Activated CD4-positive, CD25-positive, alpha-beta regulatory T cell treated with anti-CD3 and anti-CD28 coated beads, Interleukin-2, amount 50 U/mL, for 72 hours (primary cell): ENCODE measurements around the gene PTPRN2.
"Not testable (repeated sequence)": the region's sequence is repeated elsewhere in the genome, so short reads cannot be mapped to it uniquely, and the experiment has no call there.

Experiments used
- DNase-seq: peaks from one replicate; pipeline ENCODE4 v3.0.0; 2021

Gene PTPRN2

DNA sequence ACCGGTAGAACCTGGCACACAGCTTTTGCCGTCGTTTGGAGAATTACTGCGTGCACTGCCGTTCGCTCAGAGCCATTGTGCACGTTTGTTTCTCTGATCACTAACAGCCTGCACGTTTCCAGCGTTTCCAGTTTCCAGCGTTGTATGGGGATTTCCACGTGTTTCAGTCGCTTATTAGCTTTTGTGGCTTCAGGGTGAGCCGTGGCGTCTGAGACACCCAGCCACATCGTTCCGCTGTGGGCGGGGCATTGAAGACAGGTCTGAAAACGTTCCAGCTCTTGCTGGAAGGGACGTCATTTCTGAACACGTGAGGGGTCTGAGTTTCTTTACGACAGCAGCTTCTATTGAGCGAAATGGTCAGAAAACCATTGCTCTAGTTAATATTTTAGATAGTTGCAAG lies 1086.0 kb downstream of the PTPRN2 start:
- peak; percentile 30 for DNase-seq

DNA sequence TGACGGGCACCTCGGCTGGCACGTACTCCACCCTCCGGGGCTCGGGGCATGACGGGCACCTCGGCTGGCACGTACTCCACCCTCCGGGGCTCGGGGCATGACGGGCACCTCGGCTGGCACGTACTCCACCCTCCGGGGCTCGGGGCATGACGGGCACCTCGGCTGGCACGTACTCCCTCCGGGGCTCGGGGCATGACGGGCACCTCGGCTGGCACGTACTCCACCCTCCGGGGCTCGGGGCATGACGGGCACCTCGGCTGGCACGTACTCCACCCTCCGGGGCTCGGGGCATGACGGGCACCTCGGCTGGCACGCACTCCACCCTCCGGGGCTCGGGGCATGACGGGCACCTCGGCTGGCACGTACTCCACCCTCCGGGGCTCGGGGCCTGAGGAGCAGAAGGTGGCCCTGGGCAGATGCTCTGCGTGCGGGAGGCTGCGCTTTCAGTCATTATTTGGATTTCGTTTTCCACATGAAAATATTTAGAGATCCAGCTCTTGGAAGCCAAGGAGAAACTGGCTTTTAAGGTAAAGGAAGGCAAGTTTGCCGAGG lies 1086.6 kb downstream of the PTPRN2 start:
- DNase-seq, result peak; percentile 7

DNA sequence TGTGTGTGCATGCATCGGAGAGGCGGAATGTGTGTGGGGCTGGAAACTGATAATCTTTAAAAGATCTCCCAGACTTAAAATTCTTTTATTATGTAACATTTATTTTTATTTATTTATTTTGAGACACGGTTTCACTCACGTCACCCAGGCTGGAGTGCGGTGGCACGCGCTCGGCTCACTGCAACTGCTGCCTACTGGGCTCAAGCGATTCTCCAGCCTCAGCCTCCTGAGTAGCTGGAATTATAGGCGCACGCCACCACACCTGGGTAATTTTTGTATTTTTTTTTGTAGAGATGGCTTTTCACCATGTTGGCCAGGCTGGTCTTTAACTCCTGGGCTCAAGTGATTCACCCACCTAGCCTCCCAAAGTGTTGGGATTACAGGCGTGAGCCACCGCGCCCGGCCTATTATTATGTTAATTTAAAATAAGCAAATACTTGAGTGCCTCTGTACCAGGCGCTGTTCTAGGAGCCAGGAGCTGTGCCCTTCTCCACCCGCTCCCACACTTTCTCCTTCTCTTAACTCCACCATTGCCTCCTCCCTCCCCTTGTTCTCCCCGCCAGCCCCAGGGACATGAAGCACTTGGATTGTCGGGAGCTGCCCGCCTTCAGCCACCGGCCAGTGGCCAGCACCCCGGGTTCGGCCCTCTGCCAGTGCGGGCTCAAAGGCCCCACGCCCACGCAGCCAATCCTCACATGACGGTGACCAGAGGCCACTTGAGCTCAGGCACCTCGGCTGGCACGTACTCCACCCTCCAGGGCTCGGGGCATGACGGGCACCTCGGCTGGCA lies 1087.3 kb downstream of the PTPRN2 start:
- DNase-seq, result peak; percentile 22

DNA sequence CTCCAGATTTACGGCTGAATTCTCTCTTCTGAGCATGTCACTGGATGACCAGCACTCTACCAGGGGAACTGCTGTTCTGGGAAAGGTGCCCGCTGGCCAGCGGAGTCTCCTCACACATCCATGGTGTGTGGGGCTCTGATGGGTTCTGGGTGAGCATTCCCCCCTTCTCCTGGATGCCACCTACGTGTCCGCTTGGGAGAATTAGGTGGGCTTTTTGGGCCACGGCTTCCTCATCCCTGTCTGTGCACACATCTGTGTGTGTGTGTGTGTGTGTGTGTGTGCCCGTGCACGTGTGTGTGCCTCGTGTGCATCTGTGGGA lies 1087.8 kb downstream of the PTPRN2 start:
- peak; percentile 21 for DNase-seq

DNA sequence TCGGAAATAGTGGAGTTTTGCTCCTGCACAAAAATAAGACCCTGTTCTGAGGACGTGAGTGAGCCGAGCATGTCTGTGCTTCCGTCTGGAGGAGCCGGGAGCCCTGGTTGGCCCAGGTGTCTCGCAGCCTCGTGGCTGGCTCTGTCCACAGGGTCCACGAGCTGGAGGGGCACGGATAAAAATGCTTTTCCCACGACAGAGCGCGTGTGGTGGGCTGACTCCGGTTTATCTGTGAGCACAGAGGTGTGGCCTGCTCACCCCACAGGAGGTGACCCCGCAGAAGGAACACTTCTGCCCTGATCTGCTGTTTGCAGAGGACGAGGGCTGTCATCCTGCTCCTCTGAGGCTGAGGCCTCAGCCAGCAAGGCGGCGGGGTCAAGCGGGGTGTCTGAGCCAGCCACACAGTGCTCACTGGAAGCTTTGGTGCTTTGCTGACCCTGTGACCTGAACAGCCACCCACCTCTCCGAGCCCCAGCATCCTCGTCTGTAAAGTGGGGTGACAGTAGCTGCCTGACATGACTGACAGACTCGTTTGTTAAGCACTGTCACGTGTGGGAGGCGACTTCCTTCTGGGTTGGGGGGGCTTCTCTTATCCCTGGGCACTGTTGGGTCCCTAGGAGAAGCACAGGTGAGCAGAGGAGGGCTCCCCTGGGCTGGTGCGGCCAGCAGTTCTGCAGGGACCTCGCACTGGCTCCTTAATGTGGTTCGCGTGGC lies 1088.3 kb downstream of the PTPRN2 start:
- DNase-seq, result peak; percentile 26

DNA sequence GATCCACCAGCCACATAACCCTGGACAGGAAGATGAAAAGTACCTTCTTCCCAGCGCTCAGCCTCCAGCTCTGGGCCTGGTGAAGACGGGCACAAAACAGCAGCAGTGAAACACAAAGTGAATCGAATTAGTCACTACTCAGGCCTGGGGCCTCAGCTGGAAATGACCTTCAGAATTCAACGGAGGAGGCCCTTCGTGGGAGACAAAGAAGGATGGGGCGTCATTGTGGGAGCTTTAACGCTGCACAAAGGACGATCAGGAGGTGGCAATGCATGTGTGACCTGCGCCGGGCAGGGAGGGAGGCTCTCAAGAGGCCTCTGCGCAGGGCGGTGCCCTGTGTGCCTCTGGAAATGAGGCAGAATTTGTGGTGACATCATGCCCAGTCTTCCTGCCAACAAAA lies 1089.0 kb downstream of the PTPRN2 start:
- peak; percentile 21 for DNase-seq

DNA sequence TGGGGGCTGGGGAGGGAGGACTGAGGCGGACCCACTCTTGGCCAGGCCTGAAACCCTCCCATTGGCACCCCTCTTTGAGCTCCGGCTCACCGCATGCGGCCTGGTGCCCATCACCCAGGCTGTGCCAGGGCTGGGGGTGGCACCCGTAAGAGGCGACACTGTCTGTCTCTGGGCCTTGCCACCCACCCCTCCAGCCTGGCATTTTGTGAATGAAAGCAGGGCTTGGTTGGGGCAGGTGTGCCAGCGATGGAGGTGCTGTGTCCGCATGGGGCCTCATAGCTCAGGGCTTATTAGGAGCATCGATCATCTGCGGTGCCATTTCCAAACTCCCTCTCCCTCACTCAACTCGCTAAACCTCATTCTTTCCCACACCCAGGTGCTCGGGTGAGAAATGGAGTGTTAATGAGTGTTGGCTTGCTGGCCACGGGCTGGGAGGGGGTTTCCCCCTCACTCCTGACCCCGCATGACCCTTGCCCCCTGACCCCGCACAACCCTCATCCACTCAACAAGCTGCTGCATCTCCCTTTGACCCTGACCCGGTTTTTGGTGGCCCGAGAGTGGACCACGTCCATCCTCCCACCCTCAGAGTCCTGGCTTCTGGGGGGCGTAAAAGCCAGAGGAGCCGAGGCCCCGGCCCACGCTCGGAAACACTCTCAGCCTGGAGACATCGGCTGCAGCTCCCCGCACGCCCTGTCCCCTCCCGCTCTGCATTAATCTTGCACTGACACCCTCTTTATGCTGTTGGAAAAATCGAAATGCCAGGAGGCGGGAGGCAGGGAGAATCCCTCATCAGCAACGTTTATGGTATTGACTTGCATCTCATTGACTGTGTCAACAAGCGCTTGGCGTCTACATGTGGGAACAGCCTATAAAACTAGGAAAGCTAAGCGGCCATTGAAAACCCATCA lies 1089.6 kb downstream of the PTPRN2 start:
- DNase-seq, result peak; percentile 21

DNA sequence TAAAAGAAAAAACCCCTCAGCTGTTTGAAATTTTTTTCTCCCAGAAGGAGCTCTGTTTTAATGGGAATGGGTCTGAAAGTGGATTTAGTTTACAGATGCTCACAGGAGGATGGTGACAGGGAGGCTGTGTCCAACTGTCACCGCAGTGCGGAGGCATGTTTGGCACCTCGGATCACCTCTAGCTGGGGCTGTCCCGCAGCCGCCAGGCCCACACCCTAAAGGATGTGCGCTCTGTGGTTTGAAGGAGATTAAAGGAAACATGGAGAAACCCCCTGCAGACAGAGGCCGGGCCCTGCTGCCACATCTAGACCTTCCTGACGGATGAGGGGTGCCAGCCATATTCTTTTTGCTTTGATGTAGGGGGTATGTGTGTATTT lies 1090.3 kb downstream of the PTPRN2 start:
- DNase-seq, result peak; percentile 23

DNA sequence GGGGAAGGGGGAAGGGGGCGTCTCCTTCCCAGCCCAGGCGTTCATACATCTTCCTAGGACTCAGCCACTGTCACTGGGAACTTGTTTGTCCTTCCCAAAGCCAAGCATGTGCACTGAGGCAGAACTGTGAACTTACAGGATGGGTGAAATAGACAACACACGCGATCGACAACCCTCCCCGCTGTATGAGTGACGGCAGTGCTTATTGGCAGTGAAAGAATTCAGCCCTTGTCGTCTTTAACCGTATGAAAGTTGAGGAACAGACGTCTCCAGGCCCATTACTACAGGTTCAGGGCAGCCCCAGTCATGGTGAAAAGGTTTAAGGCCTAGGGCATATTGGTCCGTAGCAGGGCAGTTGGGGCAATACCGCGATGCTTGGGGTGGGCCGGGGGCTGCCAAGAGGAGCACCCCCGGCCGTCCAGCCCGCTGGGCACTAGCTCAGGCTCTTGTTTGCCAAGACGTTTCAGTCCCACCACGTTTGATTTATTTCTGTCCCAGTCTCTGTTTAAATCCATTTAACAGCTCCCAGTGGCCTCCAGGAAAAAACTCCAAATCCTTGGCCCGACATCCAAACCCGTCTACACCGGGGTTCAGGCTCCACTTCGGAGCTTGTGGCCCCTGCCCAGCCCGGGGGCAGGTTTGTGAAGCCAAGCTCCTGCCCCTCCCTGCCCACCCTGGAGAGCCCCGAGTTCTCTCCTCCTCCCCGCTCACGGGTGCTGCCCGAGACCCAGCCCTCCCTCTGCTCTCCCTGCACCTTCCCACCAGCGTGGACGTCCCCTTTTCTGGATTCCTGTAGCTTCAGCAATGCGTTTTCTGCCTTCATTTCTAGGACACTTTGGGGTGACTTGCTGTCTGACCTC lies 1091.0 kb downstream of the PTPRN2 start:
- DNase-seq, result peak; percentile 26

DNA sequence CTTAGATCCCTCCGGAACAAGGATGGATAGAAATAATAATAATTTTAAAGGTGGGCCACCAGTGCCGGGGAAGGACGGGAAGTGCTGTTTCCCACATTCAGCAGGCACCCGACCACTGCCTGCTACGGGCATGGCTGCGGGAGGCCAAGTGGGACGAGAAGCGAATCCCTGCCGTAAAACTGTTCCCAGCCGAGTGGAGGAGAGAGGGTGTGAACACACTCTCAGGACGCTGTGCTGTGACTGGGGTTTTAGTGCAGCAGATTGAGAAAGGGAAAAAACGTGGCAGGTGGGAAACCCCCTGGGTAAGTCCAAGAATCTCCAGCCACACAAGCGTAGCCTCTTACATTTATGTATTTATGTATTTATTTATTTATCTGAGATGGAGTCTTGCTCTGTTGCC lies 1092.0 kb downstream of the PTPRN2 start:
- DNase-seq, result peak; percentile 36

DNA sequence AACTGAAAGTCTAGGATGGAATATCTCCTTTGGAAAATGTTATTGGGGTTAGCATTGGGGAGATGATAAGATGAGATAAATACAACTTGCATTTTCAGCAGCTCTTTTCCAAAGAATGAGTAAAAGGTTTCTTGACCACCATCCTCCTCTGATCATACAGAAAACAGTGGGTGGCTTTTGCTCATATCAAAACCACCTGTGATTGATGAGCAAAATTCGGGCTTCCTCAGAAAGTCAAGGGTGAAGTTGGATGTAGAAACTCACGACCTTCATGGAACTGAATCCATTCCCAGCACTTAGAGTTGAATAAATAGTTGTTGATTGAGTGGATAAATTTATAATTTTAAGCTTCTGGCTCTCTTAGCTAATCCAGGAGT lies 1092.5 kb downstream of the PTPRN2 start:
- no peak for DNase-seq

DNA sequence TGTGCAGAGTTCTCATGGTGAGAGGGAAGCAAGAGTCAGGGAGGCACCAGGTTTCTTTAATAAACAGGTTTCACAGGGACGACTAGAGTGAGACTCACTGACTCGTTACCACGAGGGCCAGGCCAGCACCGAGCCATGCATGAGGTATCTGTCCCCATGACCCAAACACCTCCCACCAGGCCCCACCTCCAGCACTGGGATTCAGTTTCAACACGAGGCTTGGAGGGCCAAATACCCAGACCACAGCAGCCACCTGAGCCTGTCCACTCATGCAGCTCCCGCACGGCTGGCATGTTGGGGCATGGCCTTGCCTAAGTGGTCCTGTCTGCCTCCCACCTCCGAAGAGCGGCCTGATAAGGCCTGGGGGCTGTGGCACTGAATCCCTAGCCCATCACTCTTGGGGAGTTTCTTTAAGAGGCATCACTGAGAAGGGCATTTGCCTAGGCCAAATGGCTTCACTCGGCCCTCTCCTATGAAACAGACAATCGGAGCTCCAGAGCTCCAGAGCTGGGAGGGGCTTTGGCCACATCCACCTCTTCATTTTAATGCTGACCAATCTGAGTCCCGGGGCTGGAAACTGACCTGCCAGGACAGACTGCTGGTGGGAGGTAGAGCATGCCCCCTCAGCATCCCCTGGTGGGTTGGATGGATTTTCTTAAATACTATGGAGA lies 1093.0 kb downstream of the PTPRN2 start:
- DNase-seq, result peak; percentile 31

DNA sequence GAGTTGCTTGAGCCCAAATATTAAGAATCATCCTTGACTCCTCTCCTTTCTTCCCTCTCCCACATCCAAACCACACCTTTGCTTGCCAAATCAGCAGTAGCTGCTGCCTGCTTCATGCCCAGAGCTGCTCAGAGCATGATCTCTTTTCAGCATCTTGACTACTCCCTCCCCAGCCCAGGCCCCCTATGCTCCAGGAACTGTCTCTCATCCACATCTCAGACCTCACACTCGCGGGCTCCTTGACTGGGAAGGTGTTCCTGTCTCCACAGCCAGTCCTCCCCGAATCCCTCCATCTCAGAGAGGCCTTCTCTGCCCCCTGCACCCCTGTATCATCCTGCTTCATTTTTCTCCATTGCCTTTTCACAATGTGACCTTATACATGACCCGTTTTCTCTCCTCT lies 1093.8 kb downstream of the PTPRN2 start:
- no peak for DNase-seq

DNA sequence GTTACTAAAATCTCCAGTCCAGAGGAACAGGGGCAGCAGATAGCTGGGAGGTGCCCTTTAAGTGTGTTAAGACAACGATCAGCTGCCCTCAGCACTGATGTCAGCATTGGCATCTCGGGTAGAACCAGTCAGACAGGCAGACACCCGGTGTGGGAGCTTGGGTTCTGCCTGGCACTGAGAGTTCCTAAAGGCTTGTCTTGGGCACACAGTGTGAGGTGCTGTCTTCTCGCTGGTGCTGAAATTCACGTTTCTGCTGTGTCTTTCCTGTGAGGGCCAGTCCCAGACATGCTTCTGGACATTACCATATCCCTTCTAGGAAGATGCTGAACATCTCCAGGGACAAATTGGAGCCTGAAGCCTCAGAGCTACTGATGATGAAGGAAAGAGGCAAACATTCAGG lies 1094.6 kb downstream of the PTPRN2 start:
- DNase-seq, result no peak

DNA sequence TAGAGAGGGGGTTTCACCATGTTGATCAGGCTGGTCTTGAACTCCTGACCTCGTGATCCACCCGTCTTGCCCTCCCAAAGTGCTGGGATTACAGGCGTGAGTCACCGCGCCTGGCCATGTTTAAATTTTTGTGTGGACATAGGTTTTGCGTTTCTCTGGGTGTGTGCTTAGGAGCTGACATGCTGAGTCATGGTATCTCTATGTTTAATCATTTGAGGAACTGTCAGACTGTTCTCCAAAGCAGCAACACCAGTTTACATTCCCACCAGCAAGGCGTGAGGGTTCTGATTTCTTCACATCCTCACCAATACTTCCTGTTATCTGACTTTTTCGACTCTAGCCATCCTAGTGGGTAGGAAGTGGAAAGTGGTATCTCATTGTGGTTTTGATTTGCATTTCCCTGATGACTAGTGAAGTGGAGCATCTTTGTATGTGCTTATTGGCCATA lies 1097.1 kb downstream of the PTPRN2 start:
- no peak for DNase-seq

DNA sequence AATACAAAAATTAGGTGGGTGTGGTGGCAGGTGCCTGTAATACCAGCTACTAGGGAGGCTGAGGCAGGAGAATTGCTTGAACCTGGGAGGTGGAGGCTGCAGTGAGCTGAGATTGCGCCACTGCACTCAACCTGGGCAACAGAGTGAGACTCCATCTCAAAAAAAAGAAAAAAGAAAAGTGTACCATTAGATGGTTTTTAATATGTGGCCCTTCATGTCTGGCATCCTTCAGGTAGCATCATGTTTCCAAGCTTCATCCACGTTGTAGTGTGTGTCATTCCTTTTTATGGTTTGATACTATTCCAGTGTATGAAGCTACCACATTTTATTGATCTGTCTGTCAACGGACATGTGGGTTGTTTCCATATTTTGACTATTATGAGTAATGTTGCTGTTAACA lies 1097.8 kb downstream of the PTPRN2 start:
- not testable (repeated sequence) for DNase-seq
